ENCODE results near the gene ABTB2. TPM values are rescaled to one million over a fixed set of nuclear protein-coding genes. Genes with fewer than 3 reads are reported as not detected.

The ABTB2 gene
- total RNA-seq (1.6 TPM), polyA plus RNA-seq (2.6 TPM)
- long read RNA-seq, donor 1 = 0 reads
- long read RNA-seq, donor 2 = 0 reads
- long read RNA-seq, donor 3 = 0 reads
- long read RNA-seq, donor 4 = 0 reads
- long read RNA-seq, donor 5, full-length matches to known transcripts = 1 of 1 reads
- long read RNA-seq, donor 5, partial matches to known transcripts = 0 of 1 reads
- long read RNA-seq, donor 5, other reads (novel, unspliced or antisense) = 0 of 1 reads
- long read RNA-seq, donor 6 = 0 reads
- long read RNA-seq, donor 7 = 0 reads
- long read RNA-seq, donor 8 = 0 reads
- long read RNA-seq, donor 9 = 0 reads
- long read RNA-seq, donor 10 = 0 reads

DNA sequence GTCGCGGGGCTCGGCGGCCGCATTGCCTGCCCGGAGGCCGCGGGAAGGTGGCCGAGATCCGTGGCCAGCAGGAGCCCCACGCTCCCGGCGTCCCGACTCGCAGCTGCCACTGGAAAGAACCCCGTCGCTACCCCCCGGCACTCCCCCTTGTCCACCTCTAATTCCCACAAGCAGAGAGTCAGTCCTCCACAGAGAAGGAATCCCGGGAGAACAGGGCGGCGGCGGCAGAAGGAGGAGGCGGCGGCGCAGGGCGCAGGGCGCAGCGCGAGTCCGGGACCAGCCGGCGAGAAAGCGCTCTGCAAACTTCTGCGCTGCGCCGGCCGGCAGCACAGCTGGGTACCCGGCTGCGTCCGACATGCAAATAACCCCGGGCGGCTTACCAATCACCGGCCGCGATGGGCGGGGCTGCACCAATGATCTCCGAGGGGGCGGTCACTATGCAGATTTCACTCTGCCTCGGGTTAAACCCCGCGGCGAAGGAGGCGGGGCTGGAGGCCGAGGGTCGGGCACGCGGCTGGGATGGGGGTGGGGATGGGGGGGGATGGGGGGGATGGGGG is at the start of gene ABTB2:
ABTB2 (minus strand) TSS at position 310 of the 557 bp plus-strand sequence.
- H3K27me3 ChIP-seq (ENCODE audit: control insufficient read depth in 2 of 2, insufficient read depth in 1 of 2, low read length in 1 of 2) = peaks cover 9 to 23% of the 10 kb centered on the region in 2 donors
- peak within 1 kb of the TSS; percentile 84 to 93 for H3K27ac ChIP-seq (ENCODE audit: low read depth in 1 of 2, low read length in 1 of 2)
- whole genome bisulfite sequencing = under 1% methylated on average over 57 of the region's 57 CpGs
- no peaks in the 10 kb centered on the region for H3K9me3 ChIP-seq (ENCODE audit: control insufficient read depth in 2 of 2, insufficient read depth in 1 of 2, low read length in 1 of 2)
- H3K4me3 ChIP-seq (ENCODE audit: low read length in 2 of 2) = peak within 1 kb of the TSS; percentile 71 to 72
- peak; percentile 89 to 99 (median 98) for DNase-seq (ENCODE audit: low read depth in 6 of 9, low spot score in 9 of 9)
- H3K36me3 ChIP-seq (ENCODE audit: control insufficient read depth in 2 of 2, insufficient read depth in 2 of 2, low read length in 1 of 2) = no peaks in the 10 kb centered on the region
- peaks cover 12 to 31% of the 10 kb centered on the region in 2 donors for H3K4me1 ChIP-seq (ENCODE audit: control insufficient read depth in 2 of 2, insufficient read depth in 2 of 2, low read length in 2 of 2)

DNA sequence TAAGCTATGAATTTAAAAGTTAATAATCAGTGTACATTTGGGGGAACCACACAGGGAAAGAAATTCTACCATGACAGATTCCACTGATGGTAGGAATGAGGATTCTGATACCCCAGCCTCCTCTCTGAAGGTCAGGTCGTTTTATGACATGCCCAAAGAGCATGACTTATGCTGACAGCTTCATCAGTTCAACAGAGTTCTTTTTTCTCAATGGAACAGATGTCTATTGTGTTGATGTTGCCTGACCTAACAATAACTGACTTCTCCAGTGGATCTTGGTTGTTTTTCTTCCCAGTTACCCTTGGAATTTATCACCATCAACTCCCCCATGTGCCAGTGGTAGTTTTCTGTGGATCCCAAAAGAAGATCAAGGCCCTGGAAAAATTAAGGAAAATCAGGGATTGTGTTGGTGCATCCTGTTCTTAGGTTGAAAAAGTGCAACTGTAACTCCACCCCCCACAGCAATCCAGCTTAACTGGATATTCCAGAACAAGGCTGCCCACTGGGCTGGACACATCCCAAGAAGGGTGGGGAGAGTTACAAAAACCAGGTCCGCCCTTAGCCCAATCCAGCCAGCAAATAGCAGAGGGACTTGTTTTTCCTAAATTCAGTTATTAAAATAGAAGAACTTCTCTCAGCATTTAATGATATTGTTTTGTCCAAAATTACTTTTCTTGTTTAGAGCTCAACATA is 49.5 kb upstream of the ABTB2 start:
- no peak overlapping the region for H3K27ac ChIP-seq (ENCODE audit: low read depth in 1 of 2, low read length in 1 of 2)
- 62% methylated on average over 2 of the region's 2 CpGs for WGBS
- no peaks in the 10 kb centered on the region for H3K27me3 ChIP-seq (ENCODE audit: control insufficient read depth in 2 of 2, insufficient read depth in 1 of 2, low read length in 1 of 2)
- peaks cover 0 to 2% of the 10 kb centered on the region in 2 donors for H3K9me3 ChIP-seq (ENCODE audit: control insufficient read depth in 2 of 2, insufficient read depth in 1 of 2, low read length in 1 of 2)
- no peak overlapping the region for H3K4me3 ChIP-seq (ENCODE audit: low read length in 2 of 2)
- DNase-seq (ENCODE audit: low read depth in 6 of 9, low spot score in 9 of 9) = no peak
- H3K4me1 ChIP-seq (ENCODE audit: control insufficient read depth in 2 of 2, insufficient read depth in 2 of 2, low read length in 2 of 2) = no peaks in the 10 kb centered on the region
- no peaks in the 10 kb centered on the region for H3K36me3 ChIP-seq (ENCODE audit: control insufficient read depth in 2 of 2, insufficient read depth in 2 of 2, low read length in 1 of 2)

DNA sequence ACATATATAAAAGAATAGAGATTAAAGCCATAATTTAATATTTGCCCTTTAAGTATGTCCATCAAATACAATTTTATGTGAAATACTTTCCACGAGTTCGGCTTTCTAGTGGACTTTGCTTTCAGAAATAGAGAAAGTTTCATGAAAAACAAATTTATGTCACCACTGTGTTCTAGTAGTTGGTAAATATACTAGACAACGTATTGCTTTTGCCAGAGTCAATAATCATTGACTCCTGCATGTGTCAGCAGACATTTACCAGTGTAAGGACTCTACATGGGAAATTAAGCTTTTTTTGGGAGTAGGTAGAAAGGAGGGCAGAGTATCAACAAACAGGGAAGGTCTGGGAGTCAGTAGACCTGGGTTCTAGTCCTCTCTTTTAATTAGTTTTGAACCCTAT is 48.6 kb upstream of the ABTB2 start:
- Histone ChIP-seq H3K36me3 (ENCODE audit: control insufficient read depth in 2 of 2, insufficient read depth in 2 of 2, low read length in 1 of 2) (no peaks in the 10 kb centered on the region), H3K27ac (ENCODE audit: low read depth in 1 of 2, low read length in 1 of 2) (no peak overlapping the region), H3K27me3 (ENCODE audit: control insufficient read depth in 2 of 2, insufficient read depth in 1 of 2, low read length in 1 of 2) (no peaks in the 10 kb centered on the region), H3K4me1 (ENCODE audit: control insufficient read depth in 2 of 2, insufficient read depth in 2 of 2, low read length in 2 of 2) (no peaks in the 10 kb centered on the region), H3K4me3 (ENCODE audit: low read length in 2 of 2) (no peak overlapping the region), H3K9me3 (ENCODE audit: control insufficient read depth in 2 of 2, insufficient read depth in 1 of 2, low read length in 1 of 2) (no peaks in the 10 kb centered on the region)
- DNase-seq (ENCODE audit: low read depth in 6 of 9, low spot score in 9 of 9) = no peak
- 93% methylated on average over 3 of the region's 3 CpGs for WGBS

DNA sequence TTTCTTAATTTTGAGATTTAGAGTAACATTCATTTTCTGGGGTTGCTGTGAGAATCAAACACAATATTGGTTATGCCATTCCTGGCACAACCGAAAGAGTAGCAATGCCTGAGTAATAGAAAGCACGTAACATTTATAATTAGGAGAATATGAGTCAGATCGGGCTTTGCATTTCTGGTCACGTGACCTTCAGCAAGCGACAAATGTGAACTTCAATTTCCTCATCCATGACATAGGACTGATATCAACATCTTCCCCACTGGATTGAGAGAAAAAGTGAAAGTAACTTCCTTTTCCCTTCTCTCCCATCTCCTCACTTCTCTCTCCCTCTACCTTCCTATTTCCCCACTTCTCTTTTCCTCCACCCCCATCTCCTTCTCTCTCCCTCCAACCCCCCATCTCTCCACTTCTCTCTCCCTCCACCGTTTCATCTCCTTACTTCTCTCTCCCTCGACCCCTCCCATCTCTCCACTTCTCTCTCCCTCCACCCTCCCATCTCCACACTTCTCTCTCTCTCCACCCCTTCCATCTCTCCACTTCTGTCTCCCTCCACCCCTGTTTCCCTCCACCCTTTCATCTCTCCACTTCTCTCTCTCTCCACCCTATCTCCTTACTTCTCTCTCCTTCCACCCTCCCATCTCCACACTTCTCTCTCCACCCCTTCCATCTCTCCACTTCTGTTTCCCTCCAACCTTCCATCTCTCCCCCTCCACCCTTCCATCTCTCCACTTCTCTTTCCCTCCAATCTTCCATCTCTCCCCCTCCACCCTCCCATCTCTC is 47.5 kb upstream of the ABTB2 start:
- no peaks in the 10 kb centered on the region for H3K27me3 ChIP-seq (ENCODE audit: control insufficient read depth in 2 of 2, insufficient read depth in 1 of 2, low read length in 1 of 2)
- H3K36me3 ChIP-seq (ENCODE audit: control insufficient read depth in 2 of 2, insufficient read depth in 2 of 2, low read length in 1 of 2) = no peaks in the 10 kb centered on the region
- H3K4me1 ChIP-seq (ENCODE audit: control insufficient read depth in 2 of 2, insufficient read depth in 2 of 2, low read length in 2 of 2) = no peaks in the 10 kb centered on the region
- 74% methylated on average over 6 of the region's 7 CpGs for WGBS
- no peak overlapping the region for H3K4me3 ChIP-seq (ENCODE audit: low read length in 2 of 2)
- no peak overlapping the region for H3K27ac ChIP-seq (ENCODE audit: low read depth in 1 of 2, low read length in 1 of 2)
- DNase-seq (ENCODE audit: low read depth in 6 of 9, low spot score in 9 of 9) = no peak
- H3K9me3 ChIP-seq (ENCODE audit: control insufficient read depth in 2 of 2, insufficient read depth in 1 of 2, low read length in 1 of 2) = no peaks in the 10 kb centered on the region

DNA sequence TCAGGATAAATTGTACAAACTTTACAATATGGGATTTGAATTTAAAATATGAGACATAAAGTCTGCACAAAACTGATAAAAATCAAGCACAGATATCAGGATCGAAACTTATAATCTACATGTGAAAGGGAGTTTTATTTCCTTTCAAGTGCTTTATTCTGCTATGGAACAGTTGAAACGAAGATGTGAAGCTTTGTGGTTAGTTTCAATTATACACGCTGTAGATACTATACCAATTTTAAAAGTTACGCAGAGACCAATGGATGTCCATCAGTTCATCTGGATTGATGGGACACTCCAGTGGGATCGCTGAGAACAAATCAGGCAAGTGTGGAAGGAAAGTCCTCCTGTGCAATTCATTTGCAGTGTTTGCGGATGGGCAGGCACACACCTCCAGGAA is 46.5 kb upstream of the ABTB2 start:
- 84% methylated on average over 6 of the region's 6 CpGs for WGBS
- DNase-seq (ENCODE audit: low read depth in 6 of 9, low spot score in 9 of 9) = no peak
- Histone ChIP-seq H3K4me3 (ENCODE audit: low read length in 2 of 2) (no peak overlapping the region), H3K27me3 (ENCODE audit: control insufficient read depth in 2 of 2, insufficient read depth in 1 of 2, low read length in 1 of 2) (no peaks in the 10 kb centered on the region), H3K36me3 (ENCODE audit: control insufficient read depth in 2 of 2, insufficient read depth in 2 of 2, low read length in 1 of 2) (no peaks in the 10 kb centered on the region), H3K4me1 (ENCODE audit: control insufficient read depth in 2 of 2, insufficient read depth in 2 of 2, low read length in 2 of 2) (no peaks in the 10 kb centered on the region), H3K9me3 (ENCODE audit: control insufficient read depth in 2 of 2, insufficient read depth in 1 of 2, low read length in 1 of 2) (no peaks in the 10 kb centered on the region), H3K27ac (ENCODE audit: low read depth in 1 of 2, low read length in 1 of 2) (no peak overlapping the region)

DNA sequence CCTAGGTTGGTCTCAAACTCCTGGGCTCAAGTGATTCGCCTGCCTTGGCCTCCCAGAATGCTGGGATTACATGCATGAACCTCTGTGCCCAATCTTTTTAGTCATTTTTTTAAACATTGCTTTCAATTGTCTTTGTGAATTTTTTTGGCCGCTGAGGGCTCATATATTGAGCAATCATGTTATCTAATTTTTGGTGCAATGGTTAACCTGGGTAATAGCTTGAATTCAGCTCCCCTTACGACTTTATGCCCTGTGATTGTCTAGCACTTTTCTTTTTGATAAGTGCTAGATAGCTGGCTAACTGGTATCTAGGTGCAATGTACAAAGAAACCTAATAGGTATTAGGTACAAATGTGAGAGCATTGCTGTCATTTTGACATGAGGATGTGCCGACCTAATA is 45.6 kb upstream of the ABTB2 start:
- Histone ChIP-seq H3K4me3 (ENCODE audit: low read length in 2 of 2) (no peak overlapping the region), H3K36me3 (ENCODE audit: control insufficient read depth in 2 of 2, insufficient read depth in 2 of 2, low read length in 1 of 2) (no peaks in the 10 kb centered on the region), H3K4me1 (ENCODE audit: control insufficient read depth in 2 of 2, insufficient read depth in 2 of 2, low read length in 2 of 2) (no peaks in the 10 kb centered on the region), H3K27me3 (ENCODE audit: control insufficient read depth in 2 of 2, insufficient read depth in 1 of 2, low read length in 1 of 2) (no peaks in the 10 kb centered on the region), H3K9me3 (ENCODE audit: control insufficient read depth in 2 of 2, insufficient read depth in 1 of 2, low read length in 1 of 2) (no peaks in the 10 kb centered on the region), H3K27ac (ENCODE audit: low read depth in 1 of 2, low read length in 1 of 2) (no peak overlapping the region)
- no peak for DNase-seq (ENCODE audit: low read depth in 6 of 9, low spot score in 9 of 9)
- 94% methylated on average over 4 of the region's 4 CpGs for WGBS

DNA sequence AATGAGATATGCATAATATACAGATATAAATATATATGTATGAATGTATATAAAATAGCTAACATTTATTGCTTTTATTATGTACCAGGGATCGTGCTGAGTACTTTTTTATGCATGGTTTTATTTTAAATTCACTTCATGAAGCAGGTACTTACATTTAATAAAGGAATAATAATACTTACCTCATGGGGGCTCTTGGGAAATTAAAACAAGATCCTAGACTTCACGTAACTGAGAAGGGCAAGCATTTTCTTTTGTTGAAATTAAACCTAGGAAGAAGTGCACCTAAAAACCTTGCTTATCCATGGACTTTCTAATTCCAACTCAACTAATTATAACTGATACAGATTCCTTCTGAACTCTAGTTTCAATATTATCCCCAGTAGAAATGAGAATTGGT is 40.0 kb upstream of the ABTB2 start:
- no peak overlapping the region for H3K27ac ChIP-seq (ENCODE audit: low read depth in 1 of 2, low read length in 1 of 2)
- no peaks in the 10 kb centered on the region for H3K36me3 ChIP-seq (ENCODE audit: control insufficient read depth in 2 of 2, insufficient read depth in 2 of 2, low read length in 1 of 2)
- H3K9me3 ChIP-seq (ENCODE audit: control insufficient read depth in 2 of 2, insufficient read depth in 1 of 2, low read length in 1 of 2) = no peaks in the 10 kb centered on the region
- WGBS = 75% methylated on average over 2 of the region's 2 CpGs
- H3K27me3 ChIP-seq (ENCODE audit: control insufficient read depth in 2 of 2, insufficient read depth in 1 of 2, low read length in 1 of 2) = no peaks in the 10 kb centered on the region
- no peak overlapping the region for H3K4me3 ChIP-seq (ENCODE audit: low read length in 2 of 2)
- no peak for DNase-seq (ENCODE audit: low read depth in 6 of 9, low spot score in 9 of 9)
- H3K4me1 ChIP-seq (ENCODE audit: control insufficient read depth in 2 of 2, insufficient read depth in 2 of 2, low read length in 2 of 2) = no peaks in the 10 kb centered on the region

DNA sequence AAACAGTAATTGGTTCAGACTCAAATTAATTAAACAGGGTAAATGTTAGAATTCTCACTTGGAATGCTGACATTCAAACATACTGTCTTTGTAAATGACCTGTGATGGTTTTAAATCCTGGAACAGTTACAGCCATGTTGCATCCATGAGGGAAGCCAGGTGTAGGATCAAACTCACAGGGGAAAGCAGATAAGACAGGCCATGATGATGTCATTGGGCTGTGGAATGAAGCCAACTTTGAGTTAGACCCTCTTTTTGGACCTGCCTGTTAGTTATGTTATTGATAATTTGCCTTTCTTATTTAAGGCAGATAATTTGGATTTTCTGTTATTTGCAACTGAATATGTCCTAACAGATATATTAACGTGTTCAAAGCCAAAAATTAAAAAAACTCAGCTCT is 39.3 kb upstream of the ABTB2 start:
- 94% methylated on average over 1 of the region's 1 CpG for WGBS
- no peaks in the 10 kb centered on the region for H3K36me3 ChIP-seq (ENCODE audit: control insufficient read depth in 2 of 2, insufficient read depth in 2 of 2, low read length in 1 of 2)
- DNase-seq (ENCODE audit: low read depth in 6 of 9, low spot score in 9 of 9) = no peak
- no peaks in the 10 kb centered on the region for H3K27me3 ChIP-seq (ENCODE audit: control insufficient read depth in 2 of 2, insufficient read depth in 1 of 2, low read length in 1 of 2)
- no peaks in the 10 kb centered on the region for H3K4me1 ChIP-seq (ENCODE audit: control insufficient read depth in 2 of 2, insufficient read depth in 2 of 2, low read length in 2 of 2)
- no peak overlapping the region for H3K27ac ChIP-seq (ENCODE audit: low read depth in 1 of 2, low read length in 1 of 2)
- H3K9me3 ChIP-seq (ENCODE audit: control insufficient read depth in 2 of 2, insufficient read depth in 1 of 2, low read length in 1 of 2) = no peaks in the 10 kb centered on the region
- H3K4me3 ChIP-seq (ENCODE audit: low read length in 2 of 2) = no peak overlapping the region
